Adrenal gland (tissue), 5 donors: ENCODE data around the gene SH3RF1.

Experiments used
- POLR2A ChIP-seq, 2 donors: fragments of 450-650 bp; IDR thresholded peaks; one replicate each; pipeline ENCODE4 v1.6.1; 2017; ENCODE audit warnings: antibody characterized with exemption in 2 of 2, mild to moderate bottlenecking in 2 of 2, moderate library complexity in 1 of 2
- TF ChIP-seq, protein P1 (sequence below), 6 experiments: fragments of 450-650 bp in 4 of 6; fragments of 200-600 bp in 2 of 6; sonication (generic) in 1 of 6; IDR thresholded peaks; 1 replicate in 5 of 6; 2 replicates in 1 of 6; pipeline versions ENCODE4 v1.5.1 to v1.8.0; 2016 to 2021; ENCODE audit warnings: antibody characterized with exemption in 6 of 6, mild to moderate bottlenecking in 2 of 6, moderate library complexity in 1 of 6
- donor health status: DM: no; HTN: no; CAD: no.

DNA sequence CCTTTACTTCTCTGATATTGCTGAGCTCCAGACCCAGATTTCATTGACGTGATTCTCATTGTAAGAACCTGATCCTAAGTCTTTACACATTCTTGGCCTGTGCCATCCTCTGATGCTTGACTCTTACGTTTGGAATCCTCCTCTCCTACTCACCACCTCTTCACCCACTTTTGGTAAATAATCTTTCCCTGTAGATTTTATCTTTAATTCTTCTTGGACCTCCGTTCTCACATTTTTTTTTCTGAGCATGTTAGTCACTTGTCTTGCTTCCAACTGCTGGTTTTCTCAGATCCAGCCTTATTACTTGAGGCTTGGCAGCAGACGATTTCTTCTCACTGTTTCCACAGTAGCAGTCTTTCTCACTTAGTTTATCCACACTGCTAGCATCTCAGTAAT lies 12.4 kb upstream of the SH3RF1 start:
- TF ChIP-seq, protein P1, sequence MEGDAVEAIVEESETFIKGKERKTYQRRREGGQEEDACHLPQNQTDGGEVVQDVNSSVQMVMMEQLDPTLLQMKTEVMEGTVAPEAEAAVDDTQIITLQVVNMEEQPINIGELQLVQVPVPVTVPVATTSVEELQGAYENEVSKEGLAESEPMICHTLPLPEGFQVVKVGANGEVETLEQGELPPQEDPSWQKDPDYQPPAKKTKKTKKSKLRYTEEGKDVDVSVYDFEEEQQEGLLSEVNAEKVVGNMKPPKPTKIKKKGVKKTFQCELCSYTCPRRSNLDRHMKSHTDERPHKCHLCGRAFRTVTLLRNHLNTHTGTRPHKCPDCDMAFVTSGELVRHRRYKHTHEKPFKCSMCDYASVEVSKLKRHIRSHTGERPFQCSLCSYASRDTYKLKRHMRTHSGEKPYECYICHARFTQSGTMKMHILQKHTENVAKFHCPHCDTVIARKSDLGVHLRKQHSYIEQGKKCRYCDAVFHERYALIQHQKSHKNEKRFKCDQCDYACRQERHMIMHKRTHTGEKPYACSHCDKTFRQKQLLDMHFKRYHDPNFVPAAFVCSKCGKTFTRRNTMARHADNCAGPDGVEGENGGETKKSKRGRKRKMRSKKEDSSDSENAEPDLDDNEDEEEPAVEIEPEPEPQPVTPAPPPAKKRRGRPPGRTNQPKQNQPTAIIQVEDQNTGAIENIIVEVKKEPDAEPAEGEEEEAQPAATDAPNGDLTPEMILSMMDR (IDR thresholded peaks at IDR 0.05) = no peak
- TF ChIP-seq POLR2A (IDR thresholded peaks at IDR 0.05) = no peak
